HG02981 (cell line): ENCODE results near the gene ZBTB40.

Experiments
- ATAC-seq: cut with Tn5 transposase; IDR thresholded peaks from one replicate; pipeline ENCODE4 v1.9.1; 2021; ENCODE audit warnings: mild to moderate bottlenecking, moderate library complexity; ENCODE audit not compliant: unreplicated experiment

The ZBTB40 gene

DNA sequence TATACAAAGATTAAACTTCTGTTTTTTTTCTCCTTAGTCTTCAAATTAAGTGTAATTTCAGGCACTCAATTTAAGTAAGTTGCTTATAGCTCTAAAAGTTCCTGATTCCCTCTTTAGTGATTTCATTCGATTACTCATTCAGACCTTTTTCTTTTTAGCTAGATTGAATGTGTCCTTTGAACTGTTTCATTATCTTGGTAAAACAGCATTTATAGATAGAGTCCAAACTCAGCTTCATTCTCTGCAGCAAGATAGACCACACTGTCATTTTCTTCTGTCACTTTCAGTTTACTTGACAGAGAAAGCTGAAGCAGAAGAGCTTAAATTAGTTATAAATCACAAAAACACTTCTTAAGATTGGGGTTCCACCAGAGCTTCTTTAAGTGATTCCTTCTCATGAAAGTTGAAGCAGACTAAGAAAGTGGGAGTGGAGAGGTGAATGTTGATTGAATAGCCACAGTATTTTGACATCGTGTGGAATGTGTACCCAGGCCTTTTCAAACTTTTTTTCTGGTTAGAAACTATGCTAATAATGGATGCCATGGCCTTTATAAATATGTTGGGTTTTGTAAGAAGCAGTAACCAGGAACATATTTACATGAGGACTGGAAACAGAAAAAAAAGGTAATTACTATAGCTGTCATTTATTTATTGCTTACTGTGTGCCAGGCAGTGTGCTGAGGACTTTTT is 52.2 kb downstream of the ZBTB40 start:
- ATAC-seq = no peak

GRCh38 chr1:22506130-22506692 is 54.6 kb downstream of the ZBTB40 start:
- no peak for ATAC-seq

DNA sequence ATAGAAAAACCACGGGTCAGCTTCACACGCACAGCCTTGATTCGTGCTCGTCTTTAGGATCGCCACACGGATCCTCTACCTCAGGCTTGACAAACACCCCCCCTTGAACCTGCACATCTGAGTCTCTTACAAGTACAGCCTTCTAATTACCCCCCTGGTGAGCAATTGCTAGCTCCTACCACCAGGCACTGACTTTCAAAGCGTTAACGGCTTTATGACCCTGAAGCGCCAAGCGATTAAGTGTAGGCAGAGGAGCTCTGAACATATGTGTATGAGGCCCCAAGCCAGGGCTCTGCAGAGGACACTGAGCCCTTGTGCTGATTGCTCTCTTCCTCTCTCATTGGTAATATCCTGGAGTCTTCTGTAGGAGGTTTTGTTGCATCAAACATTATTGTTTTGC is 55.9 kb downstream of the ZBTB40 start:
- ATAC-seq = no peak

DNA sequence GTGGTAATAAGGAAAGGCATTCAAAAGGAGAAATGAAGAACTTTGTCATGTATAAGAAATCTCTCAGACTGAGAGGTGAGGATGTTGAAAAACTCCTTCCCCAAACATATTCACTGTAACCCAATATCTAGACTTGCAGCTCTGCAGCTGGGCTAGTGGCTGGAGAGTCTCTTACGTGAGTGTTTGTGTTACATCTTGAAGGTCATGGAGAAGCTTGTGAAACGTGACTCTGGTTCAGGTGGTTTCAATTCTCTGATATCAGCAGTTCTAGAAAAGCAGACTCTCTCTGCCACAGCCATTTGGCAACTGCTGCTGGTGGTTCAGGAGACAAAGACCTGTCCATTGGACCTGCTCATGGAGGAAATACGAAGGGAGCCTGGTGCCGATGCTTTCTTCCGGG is 56.7 kb downstream of the ZBTB40 start:
- no peak for ATAC-seq

DNA sequence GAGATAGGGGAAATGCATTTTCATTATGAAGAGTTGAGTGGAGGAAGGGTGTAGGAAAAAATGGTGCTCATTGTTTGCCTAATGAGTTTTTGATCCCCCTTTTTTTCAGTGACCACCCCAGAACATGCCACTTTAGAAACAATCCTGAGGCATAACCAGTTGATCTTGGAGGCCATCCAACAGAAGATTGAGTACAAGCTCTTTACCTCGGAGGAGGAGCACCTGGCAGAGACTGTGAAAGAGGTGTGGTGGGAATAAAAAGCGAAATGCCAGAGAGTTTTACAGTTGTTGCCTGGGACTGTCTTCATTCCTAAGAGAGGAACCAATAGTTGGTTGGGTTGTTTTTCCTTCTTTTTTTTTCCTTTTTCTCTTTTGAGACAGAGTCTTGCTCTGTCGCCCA is 57.3 kb downstream of the ZBTB40 start:
- no peak for ATAC-seq

DNA sequence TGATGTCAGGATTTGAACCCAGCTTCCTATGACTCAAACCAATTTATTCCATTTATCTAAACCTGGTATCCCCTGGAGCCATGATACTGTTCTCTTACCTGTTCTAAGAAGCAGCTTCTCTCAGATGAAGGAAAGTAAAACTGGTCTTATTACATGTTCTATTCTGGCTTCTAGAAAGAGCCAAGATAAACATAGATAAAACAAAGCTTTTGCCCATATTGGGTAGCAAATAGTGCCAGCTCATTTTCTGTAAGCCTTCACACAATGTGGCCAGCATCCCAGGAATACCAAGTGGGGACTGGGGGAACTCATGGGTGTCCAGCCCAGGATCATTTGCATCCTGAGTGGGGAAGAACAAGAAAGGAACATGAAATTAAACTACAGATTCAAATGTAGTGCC is 58.2 kb downstream of the ZBTB40 start:
- no peak for ATAC-seq

GRCh38 chr1:22512873-22513272 is 61.2 kb downstream of the ZBTB40 start:
- no peak for ATAC-seq

DNA sequence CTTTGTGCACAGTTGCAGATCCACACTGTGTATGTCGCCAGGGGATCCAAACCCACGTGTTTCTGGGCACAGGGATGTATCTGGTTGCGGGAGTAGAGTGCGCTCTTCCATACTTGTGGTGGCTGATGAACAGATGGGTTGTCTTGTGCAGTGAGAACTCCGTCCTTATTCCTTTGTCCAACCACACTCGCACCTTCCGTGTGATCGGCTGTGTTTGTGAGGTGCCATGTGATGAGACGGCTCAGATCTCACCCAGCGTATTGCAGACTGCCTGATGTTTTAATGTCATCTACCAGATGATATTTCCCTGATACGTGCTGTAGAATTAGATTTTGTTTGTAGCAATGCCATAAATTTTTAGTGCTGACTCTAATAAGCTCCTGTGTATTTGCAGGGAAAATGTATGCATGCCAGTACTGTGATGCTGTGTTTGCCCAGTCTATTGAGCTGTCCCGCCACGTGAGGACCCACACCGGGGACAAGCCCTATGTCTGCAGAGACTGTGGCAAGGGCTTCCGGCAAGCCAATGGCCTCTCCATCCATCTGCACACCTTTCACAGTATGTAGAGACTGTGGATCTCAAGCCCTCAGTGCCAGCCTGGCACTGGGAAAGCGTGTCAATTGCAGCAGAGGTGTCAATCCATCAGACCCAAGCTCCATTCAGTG is 65.4 kb downstream of the ZBTB40 start:
- no peak for ATAC-seq

- ATAC-seq = no peak
These were observed 66.3 kb downstream of the ZBTB40 start for GRCh38 chr1:22517956-22518355.

DNA sequence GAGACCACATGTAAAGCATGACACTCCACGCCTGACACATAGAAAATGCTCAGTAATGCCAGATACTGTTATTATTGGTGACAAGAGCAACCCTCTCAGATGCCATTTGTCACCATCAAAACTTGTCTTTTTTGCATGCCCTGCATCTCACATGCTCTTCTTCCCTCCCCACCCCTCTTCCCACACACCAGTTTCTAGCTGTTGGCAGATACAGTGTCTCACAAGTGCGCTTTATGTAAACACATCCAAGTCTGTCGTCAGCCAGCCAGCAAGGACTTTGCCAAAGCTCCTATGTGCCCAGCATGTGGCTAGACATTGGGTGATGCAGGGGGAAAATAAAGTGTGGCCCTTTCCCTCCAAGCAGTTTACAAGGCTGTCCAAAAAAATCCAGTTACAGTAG is 66.7 kb downstream of the ZBTB40 start:
- no peak for ATAC-seq

DNA sequence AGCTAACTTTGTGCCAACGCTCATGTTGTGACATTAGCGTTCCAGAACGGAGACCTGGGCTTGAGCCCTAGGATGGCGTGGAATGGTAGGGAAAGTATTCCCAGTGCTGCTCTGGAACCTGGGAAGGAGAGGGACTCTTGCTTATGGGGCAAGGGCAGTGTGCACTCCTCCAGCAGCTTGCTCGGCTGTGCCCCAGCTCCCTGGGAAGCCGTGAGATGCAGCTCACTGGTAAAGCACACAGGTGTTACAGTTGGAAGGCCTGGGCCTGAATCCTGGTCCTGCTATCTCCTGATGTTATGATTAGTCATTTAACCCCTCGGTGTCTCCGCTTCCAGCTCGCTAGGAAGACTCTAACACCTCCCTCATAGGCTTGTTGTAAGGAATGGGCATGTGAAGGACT is 69.2 kb downstream of the ZBTB40 start:
- no peak for ATAC-seq

DNA sequence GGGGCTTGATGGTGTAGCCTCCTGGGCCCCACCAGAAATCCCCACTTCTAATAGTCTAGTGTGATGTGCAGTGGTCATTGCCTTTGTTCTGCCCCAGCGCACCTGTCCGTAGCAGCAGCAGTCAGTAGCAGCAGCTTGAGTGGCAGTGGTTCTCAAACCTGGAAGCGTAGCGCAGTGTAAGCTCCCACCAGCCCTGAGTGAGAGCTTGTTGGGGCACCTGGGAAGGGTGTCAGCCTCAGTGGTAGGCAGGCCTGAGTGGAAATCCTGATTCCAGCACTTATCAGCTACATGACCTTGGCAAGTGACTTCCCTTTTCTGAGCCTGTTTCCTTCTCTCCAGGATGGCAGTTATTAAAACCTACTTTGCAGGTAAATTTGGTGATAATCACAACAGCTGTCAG is 70.0 kb downstream of the ZBTB40 start:
- no peak for ATAC-seq

DNA sequence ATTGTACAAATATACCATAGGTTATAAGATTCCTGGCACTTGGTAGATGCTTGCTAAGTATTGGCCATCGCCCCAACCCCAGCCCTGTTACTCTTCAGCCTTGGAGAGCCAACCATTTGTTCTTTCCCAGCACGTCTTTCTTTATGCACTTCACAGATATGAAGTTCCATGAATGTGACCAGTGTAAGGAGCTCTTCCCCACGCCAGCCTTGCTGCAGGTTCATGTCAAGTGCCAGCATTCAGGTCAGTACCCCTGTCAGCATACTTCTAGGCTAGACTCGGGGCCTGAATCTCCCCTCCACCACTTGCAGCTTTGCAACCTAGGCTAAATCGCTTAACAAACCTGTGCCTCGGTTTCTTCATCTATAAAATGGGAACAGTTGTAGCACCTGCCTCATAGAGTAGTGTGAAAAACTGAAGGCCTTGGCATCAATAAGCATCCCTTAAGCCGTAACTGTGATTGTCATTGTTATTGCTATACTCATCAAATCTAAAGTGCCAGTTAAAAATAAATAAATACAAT is 70.6 kb downstream of the ZBTB40 start:
- no peak for ATAC-seq

DNA sequence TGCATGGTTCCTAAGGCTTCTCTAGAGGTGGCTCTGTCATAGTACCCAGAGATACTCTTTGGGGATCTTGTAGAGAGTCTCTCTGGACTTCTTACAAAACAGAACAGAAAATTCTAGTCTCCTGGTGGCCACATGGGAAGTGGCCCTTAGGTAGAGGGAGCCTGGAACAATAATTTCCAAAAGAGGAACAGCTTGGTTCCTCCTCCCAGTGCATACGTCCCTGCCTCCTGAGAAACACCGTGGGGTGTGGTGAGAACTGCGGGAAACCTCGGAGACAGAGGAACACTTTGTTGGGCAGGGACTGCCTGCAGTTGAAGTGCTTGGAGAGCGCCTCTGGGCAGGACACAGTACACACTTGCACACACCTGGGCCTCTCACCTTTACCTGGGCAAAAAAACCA is 72.8 kb downstream of the ZBTB40 start:
- ATAC-seq = no peak

DNA sequence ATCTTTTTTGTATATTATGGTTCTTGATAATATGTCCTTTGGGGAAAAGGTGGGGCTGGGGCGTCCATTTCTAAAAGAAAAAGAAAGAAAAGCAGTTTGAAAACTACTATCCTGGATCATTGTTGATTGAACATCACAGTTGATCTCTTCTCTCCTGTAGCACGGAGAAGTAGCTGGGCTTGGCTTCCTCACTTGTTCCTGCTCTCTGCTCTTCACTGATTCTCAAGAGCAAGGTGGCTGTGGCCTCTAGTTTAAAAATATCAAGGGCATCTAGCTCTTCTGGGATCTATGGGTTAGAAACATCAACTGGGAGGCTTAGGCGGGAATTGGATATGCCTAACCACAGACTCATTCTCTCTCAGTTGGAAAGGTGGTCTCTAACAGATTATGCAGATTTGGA is 73.6 kb downstream of the ZBTB40 start:
- no peak for ATAC-seq

DNA sequence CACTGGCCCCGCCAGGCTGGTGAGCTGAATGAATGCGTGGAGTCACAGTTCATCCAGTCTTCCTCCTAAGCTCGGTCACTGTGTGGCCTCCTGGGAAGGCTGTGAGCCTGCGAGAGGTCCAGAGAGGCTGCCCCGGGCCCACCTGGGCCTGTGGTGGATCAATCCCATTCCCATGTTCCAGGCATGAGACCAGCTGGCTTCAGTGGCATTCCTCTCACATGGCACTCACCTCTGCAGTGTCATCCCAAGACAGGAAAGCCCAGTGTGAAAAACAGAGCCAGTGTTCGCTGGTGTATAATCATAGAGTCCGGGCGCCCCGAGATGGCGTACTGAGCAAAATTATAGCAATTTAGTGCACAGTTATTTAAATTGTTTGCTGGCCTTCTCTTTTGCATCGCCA is 74.0 kb downstream of the ZBTB40 start:
- no peak for ATAC-seq

- ATAC-seq = no peak
These were observed 74.4 kb downstream of the ZBTB40 start for GRCh38 chr1:22526098-22526497.

DNA sequence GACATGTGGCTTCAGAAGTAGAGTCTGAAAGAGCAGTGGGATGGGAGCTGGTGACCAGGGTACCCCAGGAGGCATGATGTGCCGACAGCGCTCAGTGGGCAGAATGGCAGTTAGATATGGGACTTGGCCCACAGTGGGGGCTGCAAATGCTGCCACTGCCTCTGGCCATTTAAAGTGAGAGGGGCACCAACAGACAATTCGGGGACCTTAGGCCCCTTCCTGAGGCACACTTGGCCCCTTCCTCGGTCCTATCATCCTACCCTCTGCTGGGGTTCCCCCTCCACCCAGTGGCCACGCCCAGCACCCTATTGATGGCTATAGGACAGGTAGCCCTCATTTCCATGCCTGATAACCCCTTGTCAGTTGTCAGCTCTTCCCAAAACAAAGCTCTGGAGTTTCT is 75.0 kb downstream of the ZBTB40 start:
- ATAC-seq = no peak

GRCh38 chr1:22527122-22527521 is 75.5 kb downstream of the ZBTB40 start:
- ATAC-seq = no peak

DNA sequence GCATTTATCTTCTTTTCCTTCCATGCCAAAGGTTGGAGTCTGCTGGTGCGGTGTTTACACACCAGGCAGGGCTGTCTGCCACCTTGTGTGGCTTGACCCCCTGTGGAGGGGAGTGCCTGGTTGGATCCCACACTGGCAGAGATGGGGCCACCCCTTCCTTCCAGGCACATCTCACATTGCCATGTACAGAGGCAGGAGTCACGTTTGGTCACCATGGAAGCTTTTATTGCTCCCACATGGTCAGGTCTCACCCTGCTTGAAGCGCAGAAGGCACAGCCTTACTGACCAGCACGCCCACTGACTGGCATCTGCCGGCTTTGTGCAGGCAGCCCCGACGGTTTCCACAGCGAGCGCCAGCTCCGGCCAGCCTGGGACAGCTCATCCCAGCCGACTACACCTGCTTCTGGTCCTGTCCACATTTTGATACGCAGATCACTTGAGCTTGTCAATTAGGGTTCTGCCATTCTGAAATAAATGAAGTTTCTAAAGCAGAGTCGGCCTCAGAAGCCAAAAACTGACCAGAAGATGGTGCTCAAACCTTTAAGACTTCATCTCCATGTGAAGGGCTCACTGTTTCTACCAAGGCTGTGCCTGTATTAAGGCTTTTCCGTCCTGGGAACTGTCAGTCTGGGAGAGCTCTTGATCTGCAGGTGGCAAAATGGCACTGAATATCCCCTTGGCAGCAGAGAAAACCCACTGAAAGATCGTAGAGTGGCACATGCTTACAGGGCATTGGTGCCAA is 76.1 kb downstream of the ZBTB40 start:
- ATAC-seq = no peak

GRCh38 chr1:22528451-22528850 is 76.8 kb downstream of the ZBTB40 start:
- no peak for ATAC-seq
